ENCODE measurements around the gene MRPS27. TPM values are rescaled to one million over a fixed set of nuclear protein-coding genes. Genes with fewer than 3 reads are reported as not detected.

Gene MRPS27
- total and polyA plus RNA-seq, 9 donors: 33.4 to 108 (median 57.9) TPM

DNA sequence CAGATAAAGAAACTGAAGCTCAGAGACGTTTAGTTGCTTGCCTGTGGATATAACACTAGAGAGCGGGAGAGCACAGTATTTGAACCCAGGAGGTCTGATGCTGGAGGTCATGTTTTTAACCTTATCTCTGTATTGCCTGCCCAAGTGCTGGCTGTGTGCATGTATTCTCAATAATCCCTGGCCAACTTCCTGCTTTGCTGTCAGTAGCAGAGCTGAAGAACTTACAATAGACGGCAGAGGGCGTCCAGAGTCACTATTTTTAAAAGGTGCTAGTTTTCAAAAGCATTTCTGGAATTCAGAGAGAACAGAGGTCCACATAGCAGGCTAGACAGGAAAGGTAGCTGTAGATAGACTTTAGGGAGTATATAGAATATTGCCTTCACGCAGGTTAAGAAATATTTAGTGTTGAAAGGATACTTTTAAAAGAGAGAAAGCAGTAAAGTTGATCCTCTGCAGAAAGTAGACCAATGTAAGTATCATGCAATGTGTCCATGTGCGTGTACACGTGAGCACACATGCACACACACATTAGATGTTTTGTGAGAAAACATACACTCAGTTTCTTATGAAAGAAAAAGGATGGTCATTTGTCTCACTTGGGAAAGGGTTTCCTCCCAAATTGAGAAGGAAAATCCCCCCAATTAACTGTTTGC is 46.4 kb upstream of the MRPS27 start:
- 23 to 27% (median 25%) methylated on average over 7 of the region's 7 CpGs for WGBS, 3 donors
- peak; percentile 45 to 76 (median 48) for DNase-seq
- H3K36me3 ChIP-seq: no peaks in the 10 kb centered on the region
- H3K27ac ChIP-seq: no peak overlapping the region
- H3K4me3 ChIP-seq: no peak overlapping the region
- intact Hi-C loops (cut with DNase I): loop anchor here in 2 of 4 donors (5.0 kb wide), 1 partner anchor 156 kb away; no protein-coding TSS in a partner anchor
- H3K4me1 ChIP-seq (ENCODE audit: insufficient read depth): no peaks in the 10 kb centered on the region
- H3K27me3 ChIP-seq: no peaks in the 10 kb centered on the region
- no peaks in the 10 kb centered on the region for H3K9me3 ChIP-seq
- TF ChIP-seq EP300 (IDR thresholded peaks at IDR 0.05) (no peak), POLR2A (IDR thresholded peaks at IDR 0.05) (no peak)
- TF ChIP-seq, protein P1, sequence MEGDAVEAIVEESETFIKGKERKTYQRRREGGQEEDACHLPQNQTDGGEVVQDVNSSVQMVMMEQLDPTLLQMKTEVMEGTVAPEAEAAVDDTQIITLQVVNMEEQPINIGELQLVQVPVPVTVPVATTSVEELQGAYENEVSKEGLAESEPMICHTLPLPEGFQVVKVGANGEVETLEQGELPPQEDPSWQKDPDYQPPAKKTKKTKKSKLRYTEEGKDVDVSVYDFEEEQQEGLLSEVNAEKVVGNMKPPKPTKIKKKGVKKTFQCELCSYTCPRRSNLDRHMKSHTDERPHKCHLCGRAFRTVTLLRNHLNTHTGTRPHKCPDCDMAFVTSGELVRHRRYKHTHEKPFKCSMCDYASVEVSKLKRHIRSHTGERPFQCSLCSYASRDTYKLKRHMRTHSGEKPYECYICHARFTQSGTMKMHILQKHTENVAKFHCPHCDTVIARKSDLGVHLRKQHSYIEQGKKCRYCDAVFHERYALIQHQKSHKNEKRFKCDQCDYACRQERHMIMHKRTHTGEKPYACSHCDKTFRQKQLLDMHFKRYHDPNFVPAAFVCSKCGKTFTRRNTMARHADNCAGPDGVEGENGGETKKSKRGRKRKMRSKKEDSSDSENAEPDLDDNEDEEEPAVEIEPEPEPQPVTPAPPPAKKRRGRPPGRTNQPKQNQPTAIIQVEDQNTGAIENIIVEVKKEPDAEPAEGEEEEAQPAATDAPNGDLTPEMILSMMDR (IDR thresholded peaks at IDR 0.05): peak; percentile 38 to 86 (median 69)

DNA sequence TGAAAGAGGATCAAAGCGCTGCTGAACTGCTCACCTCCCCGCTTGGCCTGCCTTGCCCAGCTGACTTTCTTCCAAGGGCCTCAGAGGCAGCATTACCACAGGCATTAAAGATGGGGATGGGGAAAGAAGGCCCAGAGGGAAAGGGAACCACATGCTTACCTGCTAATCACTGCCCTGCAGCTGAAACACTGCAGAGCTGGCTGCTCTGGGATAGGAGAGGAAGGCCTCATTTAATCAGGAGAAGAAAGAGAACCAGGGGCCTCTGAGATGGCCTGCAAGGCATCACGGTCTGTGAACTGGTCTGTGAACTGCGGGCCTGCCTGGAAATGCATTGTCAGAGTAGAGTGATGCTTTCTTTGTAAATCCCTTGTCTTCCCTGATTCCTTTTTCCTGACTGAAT is 44.9 kb upstream of the MRPS27 start:
- Histone ChIP-seq H3K27me3 (no peaks in the 10 kb centered on the region), H3K27ac (no peak overlapping the region), H3K4me3 (no peak overlapping the region), H3K4me1 (ENCODE audit: insufficient read depth) (no peaks in the 10 kb centered on the region), H3K36me3 (no peaks in the 10 kb centered on the region), H3K9me3 (no peaks in the 10 kb centered on the region)
- TF ChIP-seq POLR2A (IDR thresholded peaks at IDR 0.05): no peak
- no peak for TF ChIP-seq EP300 (IDR thresholded peaks at IDR 0.05)
- TF ChIP-seq, protein P1 (IDR thresholded peaks at IDR 0.05): no peak
- WGBS, 3 donors: 86 to 92% (median 89%) methylated on average over 4 of the region's 4 CpGs
- intact Hi-C loops (cut with DNase I): loop anchor here in 2 of 4 donors (5.0 kb wide), 1 partner anchor 157 kb away; no protein-coding TSS in a partner anchor
- DNase-seq: no peak

DNA sequence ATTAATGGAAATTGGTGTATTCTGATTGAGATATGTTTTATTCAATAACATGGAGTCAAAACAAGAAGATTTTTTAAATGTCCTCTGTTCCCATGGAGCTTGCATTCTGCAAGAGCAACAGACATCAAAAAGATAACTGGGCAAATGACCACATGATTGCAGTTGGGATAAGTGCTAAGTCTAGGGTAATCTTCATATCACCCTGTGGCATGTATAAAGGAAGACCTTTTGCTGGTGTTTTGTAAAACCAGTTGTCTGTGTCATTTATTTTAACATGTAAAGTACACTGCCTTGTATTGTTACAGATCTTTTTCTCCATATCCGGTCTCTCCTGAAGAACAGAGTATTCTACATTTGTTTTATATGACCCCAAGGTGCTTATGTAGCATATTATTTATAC is 44.1 kb upstream of the MRPS27 start:
- 88 to 96% (median 93%) methylated on average over 1 of the region's 1 CpG for WGBS, 3 donors
- Histone ChIP-seq H3K9me3 (no peaks in the 10 kb centered on the region), H3K36me3 (no peaks in the 10 kb centered on the region), H3K27me3 (no peaks in the 10 kb centered on the region), H3K27ac (no peak overlapping the region), H3K4me3 (no peak overlapping the region), H3K4me1 (ENCODE audit: insufficient read depth) (no peaks in the 10 kb centered on the region)
- TF ChIP-seq, protein P1 (IDR thresholded peaks at IDR 0.05): no peak
- intact Hi-C loops (cut with DNase I): no loop called here
- no peak for DNase-seq

DNA sequence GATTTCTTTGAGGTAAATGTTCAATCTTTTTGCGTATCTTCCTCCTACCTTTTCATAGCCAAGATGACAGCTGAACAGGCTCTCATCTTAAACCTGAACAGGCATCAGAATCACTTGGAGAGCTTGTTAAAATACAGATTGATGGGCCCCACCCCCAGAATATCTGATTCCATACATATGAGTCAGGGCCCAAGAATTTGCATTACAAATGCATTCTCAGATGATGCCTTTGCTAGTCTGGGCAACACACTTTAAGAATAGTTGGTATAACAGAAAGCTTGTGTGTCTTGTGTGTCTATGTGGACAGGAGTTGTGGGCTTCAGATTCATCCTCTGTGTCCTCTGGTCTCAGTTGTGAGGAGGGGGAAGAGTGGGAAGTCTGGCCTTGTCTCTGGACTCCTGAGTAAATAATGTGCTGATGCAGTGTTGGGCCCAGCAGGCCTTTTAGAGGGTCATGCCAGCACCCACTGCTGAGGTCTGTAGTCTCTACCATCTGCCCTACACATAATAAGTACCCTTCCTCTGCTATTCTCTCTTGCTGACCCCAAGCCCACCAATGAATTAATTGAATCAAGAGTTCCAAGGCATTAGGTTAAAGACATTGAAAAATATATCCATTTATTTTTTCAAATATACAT is 43.2 kb upstream of the MRPS27 start:
- no peaks in the 10 kb centered on the region for H3K4me1 ChIP-seq (ENCODE audit: insufficient read depth)
- no peaks in the 10 kb centered on the region for H3K36me3 ChIP-seq
- no peaks in the 10 kb centered on the region for H3K9me3 ChIP-seq
- TF ChIP-seq EP300 (IDR thresholded peaks at IDR 0.05): no peak
- no peaks in the 10 kb centered on the region for H3K27me3 ChIP-seq
- intact Hi-C loops (cut with DNase I): no loop called here
- no peak for DNase-seq
- 93 to 100% (median 96%) methylated on average over 1 of the region's 1 CpG for WGBS, 3 donors
- H3K27ac ChIP-seq: no peak overlapping the region
- H3K4me3 ChIP-seq: no peak overlapping the region

DNA sequence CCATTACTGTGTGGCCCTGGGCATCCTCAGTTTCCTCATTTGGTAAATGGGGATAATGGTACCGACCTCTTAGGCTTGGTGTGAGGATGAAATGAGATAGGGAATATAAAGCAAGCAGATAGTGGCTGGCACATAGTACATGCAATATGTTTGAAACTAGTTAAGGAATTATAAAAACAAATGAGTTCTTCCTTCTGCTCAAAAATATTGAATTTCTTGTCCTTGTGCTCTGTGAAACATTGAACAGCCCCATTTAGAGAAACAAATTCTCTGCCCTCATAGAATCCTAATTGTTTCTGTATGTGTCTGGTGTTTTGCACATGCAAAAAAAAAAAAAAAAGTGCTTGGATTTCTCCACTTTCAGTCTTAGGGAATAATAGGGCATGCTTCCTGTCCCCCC is 39.8 kb upstream of the MRPS27 start:
- H3K9me3 ChIP-seq: no peaks in the 10 kb centered on the region
- no peaks in the 10 kb centered on the region for H3K4me1 ChIP-seq (ENCODE audit: insufficient read depth)
- no peaks in the 10 kb centered on the region for H3K36me3 ChIP-seq
- intact Hi-C loops (cut with DNase I): no loop called here
- no peak overlapping the region for H3K27ac ChIP-seq
- no peak for DNase-seq
- no peaks in the 10 kb centered on the region for H3K27me3 ChIP-seq
- H3K4me3 ChIP-seq: no peak overlapping the region
- WGBS, 3 donors: 97 to 100% (median 97%) methylated on average over 1 of the region's 1 CpG
- TF ChIP-seq POLR2A (IDR thresholded peaks at IDR 0.05) (no peak), EP300 (IDR thresholded peaks at IDR 0.05) (no peak)
- TF ChIP-seq, protein P1 (IDR thresholded peaks at IDR 0.05): no peak
